ENCODE measurements around the gene TUBE1. TPM values are rescaled to one million over a fixed set of nuclear protein-coding genes. Genes with fewer than 3 reads are reported as not detected.

Gene TUBE1
- total RNA-seq, 1 donor from 2014 or later = 26.3 TPM

- no peak overlapping the region for H3K4me3 Mint-ChIP-seq
- no peaks in the 10 kb centered on the region for H3K36me3 Mint-ChIP-seq (ENCODE audit: low read depth)
- TF ChIP-seq, protein P1, sequence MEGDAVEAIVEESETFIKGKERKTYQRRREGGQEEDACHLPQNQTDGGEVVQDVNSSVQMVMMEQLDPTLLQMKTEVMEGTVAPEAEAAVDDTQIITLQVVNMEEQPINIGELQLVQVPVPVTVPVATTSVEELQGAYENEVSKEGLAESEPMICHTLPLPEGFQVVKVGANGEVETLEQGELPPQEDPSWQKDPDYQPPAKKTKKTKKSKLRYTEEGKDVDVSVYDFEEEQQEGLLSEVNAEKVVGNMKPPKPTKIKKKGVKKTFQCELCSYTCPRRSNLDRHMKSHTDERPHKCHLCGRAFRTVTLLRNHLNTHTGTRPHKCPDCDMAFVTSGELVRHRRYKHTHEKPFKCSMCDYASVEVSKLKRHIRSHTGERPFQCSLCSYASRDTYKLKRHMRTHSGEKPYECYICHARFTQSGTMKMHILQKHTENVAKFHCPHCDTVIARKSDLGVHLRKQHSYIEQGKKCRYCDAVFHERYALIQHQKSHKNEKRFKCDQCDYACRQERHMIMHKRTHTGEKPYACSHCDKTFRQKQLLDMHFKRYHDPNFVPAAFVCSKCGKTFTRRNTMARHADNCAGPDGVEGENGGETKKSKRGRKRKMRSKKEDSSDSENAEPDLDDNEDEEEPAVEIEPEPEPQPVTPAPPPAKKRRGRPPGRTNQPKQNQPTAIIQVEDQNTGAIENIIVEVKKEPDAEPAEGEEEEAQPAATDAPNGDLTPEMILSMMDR (conservative IDR thresholded peaks at IDR 0.05) = no peak
- H3K9me3 Mint-ChIP-seq = no peaks in the 10 kb centered on the region
- no peak for DNase-seq (ENCODE audit: low read depth, low spot score)
- H3K4me1 Mint-ChIP-seq = peaks cover 43% of the 10 kb centered on the region
- no peak overlapping the region for H3K27ac Mint-ChIP-seq (ENCODE audit: unreplicated experiment)
- H3K27me3 Mint-ChIP-seq (ENCODE audit: low read depth) = no peaks in the 10 kb centered on the region
Measured at GRCh38 chr6:112044856-112045255, 42.4 kb downstream of the TUBE1 start.

GRCh38 chr6:112044196-112044595, 43.1 kb downstream of the TUBE1 start:
- no peak for DNase-seq (ENCODE audit: low read depth, low spot score)
- H3K4me3 Mint-ChIP-seq = peak overlapping the region; percentile 31
- H3K27ac Mint-ChIP-seq (ENCODE audit: unreplicated experiment) = no peak overlapping the region
- no peaks in the 10 kb centered on the region for H3K9me3 Mint-ChIP-seq
- H3K36me3 Mint-ChIP-seq (ENCODE audit: low read depth) = no peaks in the 10 kb centered on the region
- peaks cover 46% of the 10 kb centered on the region for H3K4me1 Mint-ChIP-seq
- TF ChIP-seq, protein P1 (conservative IDR thresholded peaks at IDR 0.05) = no peak
- no peaks in the 10 kb centered on the region for H3K27me3 Mint-ChIP-seq (ENCODE audit: low read depth)

DNA sequence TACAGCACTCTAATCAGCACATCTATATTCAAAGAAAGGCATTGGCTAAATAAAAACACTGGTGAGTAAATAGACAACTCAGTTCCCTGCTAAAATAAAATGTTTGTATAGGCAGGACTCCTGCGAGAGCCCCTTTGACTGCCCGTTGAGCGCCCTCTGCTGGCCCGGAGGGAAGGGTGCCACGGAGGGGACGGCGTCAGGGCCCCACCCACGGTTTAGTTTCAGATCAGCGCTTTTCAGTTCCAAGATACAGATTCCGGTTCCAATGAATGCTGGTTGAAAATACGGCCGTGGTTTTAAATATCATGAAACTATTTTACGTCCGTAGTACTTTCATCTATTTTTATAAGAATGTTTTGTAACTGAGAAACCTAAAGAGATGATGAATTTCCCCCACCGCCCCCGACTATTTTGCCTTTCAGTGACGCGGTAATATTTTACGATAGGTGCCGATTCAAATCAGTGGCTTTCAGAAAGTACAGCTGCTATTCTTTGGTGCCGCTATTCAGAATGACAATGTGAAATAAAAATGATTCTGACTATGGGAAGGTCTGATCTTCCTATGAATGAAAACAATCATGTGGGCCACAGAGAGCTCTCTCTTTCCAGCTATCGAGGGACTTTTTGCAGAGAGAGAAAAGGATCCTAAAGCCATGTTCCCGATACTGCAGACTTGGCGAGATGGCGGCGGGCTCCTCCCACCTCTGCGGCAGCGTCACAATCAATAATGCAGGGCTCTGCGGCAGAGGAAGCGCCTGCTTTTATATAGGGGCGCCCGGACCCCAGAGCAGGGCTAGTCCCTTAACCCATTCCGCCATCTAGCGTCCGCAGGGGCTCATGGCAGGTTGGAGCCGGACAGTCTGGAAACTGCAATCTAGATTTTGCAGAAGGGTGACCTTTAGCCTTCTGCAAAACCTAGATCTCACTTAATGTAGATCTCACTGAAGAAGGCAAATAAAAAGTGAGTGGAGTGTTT, 44.0 kb downstream of the TUBE1 start:
- peak overlapping the region; percentile 97 for H3K27ac Mint-ChIP-seq (ENCODE audit: unreplicated experiment)
- DNase-seq (ENCODE audit: low read depth, low spot score) = peak; percentile 98
- TF ChIP-seq, protein P1 (conservative IDR thresholded peaks at IDR 0.05) = peak; percentile 98
- H3K27me3 Mint-ChIP-seq (ENCODE audit: low read depth) = no peaks in the 10 kb centered on the region
- H3K4me1 Mint-ChIP-seq = peaks cover 48% of the 10 kb centered on the region
- H3K9me3 Mint-ChIP-seq = no peaks in the 10 kb centered on the region
- no peaks in the 10 kb centered on the region for H3K36me3 Mint-ChIP-seq (ENCODE audit: low read depth)
- H3K4me3 Mint-ChIP-seq = peak overlapping the region; percentile 99

DNA sequence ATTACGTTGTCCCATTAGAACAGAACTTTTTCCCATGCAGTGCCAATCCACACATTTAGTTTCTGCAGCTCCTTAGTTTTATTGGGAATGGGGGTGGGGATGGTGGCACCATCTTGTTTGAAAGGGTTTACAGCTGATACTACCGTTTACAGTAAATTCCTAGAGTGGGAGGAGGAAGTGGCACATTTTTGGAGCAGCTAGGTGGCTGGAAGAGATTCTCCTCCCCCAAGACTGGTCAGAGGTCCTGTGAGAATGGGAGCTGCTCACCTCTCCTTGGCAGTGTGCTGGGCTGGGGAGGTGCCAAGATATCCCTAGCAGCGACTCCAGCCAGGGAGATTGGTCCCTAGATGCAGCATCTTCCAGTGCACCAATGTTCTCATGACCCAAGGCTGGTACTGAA, 45.7 kb downstream of the TUBE1 start:
- H3K27ac Mint-ChIP-seq (ENCODE audit: unreplicated experiment) = peak overlapping the region; percentile 91
- TF ChIP-seq, protein P1 (conservative IDR thresholded peaks at IDR 0.05) = no peak
- H3K36me3 Mint-ChIP-seq (ENCODE audit: low read depth) = no peaks in the 10 kb centered on the region
- H3K4me3 Mint-ChIP-seq = peak overlapping the region; percentile 99
- H3K27me3 Mint-ChIP-seq (ENCODE audit: low read depth) = no peaks in the 10 kb centered on the region
- peaks cover 55% of the 10 kb centered on the region for H3K4me1 Mint-ChIP-seq
- H3K9me3 Mint-ChIP-seq = no peaks in the 10 kb centered on the region
- DNase-seq (ENCODE audit: low read depth, low spot score) = peak; percentile 23

DNA sequence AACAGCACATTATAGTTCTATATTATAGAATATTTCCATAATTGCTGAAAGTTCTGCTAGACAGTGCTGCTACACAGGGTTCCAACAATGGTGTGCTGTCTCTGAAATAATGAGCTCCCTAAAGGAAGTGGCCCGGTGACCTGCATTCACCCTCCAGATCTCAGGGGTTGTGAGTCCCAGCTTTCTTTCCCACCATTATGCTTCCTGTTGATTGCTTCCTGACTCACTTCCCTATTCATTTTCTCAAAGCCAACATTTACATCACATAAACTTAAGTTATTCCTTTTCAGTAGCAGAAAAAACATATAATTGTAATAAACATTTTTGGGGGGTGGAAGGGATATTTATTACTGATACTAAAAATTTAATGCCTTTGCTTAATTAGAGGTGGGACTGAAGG, 46.3 kb downstream of the TUBE1 start:
- DNase-seq (ENCODE audit: low read depth, low spot score) = peak; percentile 29
- TF ChIP-seq, protein P1 (conservative IDR thresholded peaks at IDR 0.05) = no peak
- H3K4me3 Mint-ChIP-seq = peak overlapping the region; percentile 99
- H3K27ac Mint-ChIP-seq (ENCODE audit: unreplicated experiment) = peak overlapping the region; percentile 91
- no peaks in the 10 kb centered on the region for H3K36me3 Mint-ChIP-seq (ENCODE audit: low read depth)
- no peaks in the 10 kb centered on the region for H3K27me3 Mint-ChIP-seq (ENCODE audit: low read depth)
- no peaks in the 10 kb centered on the region for H3K9me3 Mint-ChIP-seq
- H3K4me1 Mint-ChIP-seq = peaks cover 55% of the 10 kb centered on the region

Measured in neural crest cell (in vitro differentiated cells).